A549 (cell line): Measurements from ENCODE around the gene TAF3. TPM values are rescaled to one million over a fixed set of nuclear protein-coding genes. Genes with fewer than 3 reads are reported as not detected.

Source experiments
- ATAC-seq, 2 experiments: fragments of 200-7000 bp in 1 of 2; fragments of >200 bp in 1 of 2; cut with Nextera tagmentation in 1 of 2; cut with Tn5 transposase in 1 of 2; 3 replicates each; pipeline versions ENCODE4 v1.8.0 to v1.9.1; 2018 to 2020; ENCODE audit warnings: mild to moderate bottlenecking in 1 of 2, moderate library complexity in 1 of 2
- CTCF ChIA-PET: fragments of 300-600 bp; sonication (Branson Sonifier 250); formaldehyde crosslinking; extraction: SDS; loops from one replicate; lab custom pipeline; 2021; ENCODE audit warnings: antibody characterized with exemption, inconsistent platforms; lab: Yijun Ruan, JAX
- POLR2A ChIA-PET: fragments of 350-600 bp; formaldehyde crosslinking; extraction: SDS; loops from one replicate; lab custom pipeline; 2021; ENCODE audit warnings: antibody characterized with exemption, inconsistent platforms; lab: Yijun Ruan, JAX
- DNase-seq, 2 experiments: peaks; one replicate each; pipeline versions ENCODE4 v3.0.0 to v3.0.0-alpha.2; 2011 to 2016; ENCODE audit warnings: low read depth in 1 of 2, low spot score in 1 of 2
- FAIRE-seq: peaks from 2 replicates; lab custom pipeline; 2011; peaks lifted over from hg19 to GRCh38; lab: Jason Lieb, UNC
- H3K27ac ChIP-seq, 2 experiments: fragments of >200 bp; sonication (Bioruptor Twin); formaldehyde crosslinking; 3 replicates each; pipeline ENCODE4 v1.5.1; 2016 to 2017
- H3K4me1 ChIP-seq: fragments of >200 bp; sonication (Bioruptor Twin); formaldehyde crosslinking; 3 replicates; pipeline ENCODE4 v1.6.1; 2016
- H3K4me2 ChIP-seq: fragments of >200 bp; sonication (Bioruptor Twin); formaldehyde crosslinking; 3 replicates; pipeline ENCODE4 v1.6.1; 2016
- H3K4me3 ChIP-seq: fragments of >200 bp; sonication (Bioruptor Twin); formaldehyde crosslinking; 3 replicates; pipeline ENCODE4 v1.5.1; 2016
- H3K9me3 ChIP-seq: fragments of >200 bp; sonication (Bioruptor Twin); formaldehyde crosslinking; 3 replicates; pipeline ENCODE4 v1.6.1; 2016
- CHD2 ChIP-seq: fragments of 150-350 bp; IDR thresholded peaks from 2 replicates; pipeline ENCODE4 v1.6.1; 2014; ENCODE audit warnings: low read length; ENCODE audit not compliant: partially characterized antibody
- CHD4 ChIP-seq: fragments of 200-600 bp; sonication (generic); IDR thresholded peaks from 2 replicates; pipeline ENCODE4 v1.6.1; 2016; ENCODE audit warnings: antibody characterized with exemption, mild to moderate bottlenecking, borderline replicate concordance
- EHF ChIP-seq: fragments of 250-450 bp; sonication (Bioruptor Pico); IDR thresholded peaks from 2 replicates; pipeline ENCODE4 v1.5.0; 2020; ENCODE audit warnings: mild to moderate bottlenecking
- FOXS1 ChIP-seq: fragments of 250-450 bp; sonication (Bioruptor Pico); IDR thresholded peaks from 2 replicates; pipeline ENCODE4 v1.5.0; 2020; ENCODE audit warnings: mild to moderate bottlenecking, moderate library complexity
- HOXA7 ChIP-seq: fragments of 250-450 bp; sonication (Bioruptor Pico); IDR thresholded peaks from 2 replicates; pipeline ENCODE4 v1.5.0; 2020; ENCODE audit warnings: mild to moderate bottlenecking, moderate library complexity
- HOXB5 ChIP-seq: fragments of 250-450 bp; sonication (Bioruptor Pico); IDR thresholded peaks from 2 replicates; pipeline ENCODE4 v1.5.0; 2020; ENCODE audit warnings: mild to moderate bottlenecking, moderate library complexity
- JUN ChIP-seq, 2 experiments: fragments of >200 bp; sonication (Bioruptor Twin); formaldehyde crosslinking; IDR thresholded peaks; 2 replicates in 1 of 2; 3 replicates in 1 of 2; pipeline ENCODE4 v1.6.1; 2016 to 2017
- JUNB ChIP-seq: fragments of >200 bp; sonication (Bioruptor Twin); formaldehyde crosslinking; IDR thresholded peaks from 2 replicates; pipeline ENCODE4 v1.6.1; 2016
- KDM1A ChIP-seq: fragments of 200-600 bp; sonication (generic); IDR thresholded peaks from 2 replicates; pipeline ENCODE4 v1.6.1; 2016; ENCODE audit warnings: low read depth, mild to moderate bottlenecking
- KDM5A ChIP-seq: fragments of 200-600 bp; sonication (generic); IDR thresholded peaks from 2 replicates; pipeline ENCODE4 v1.6.1; 2016; ENCODE audit warnings: antibody characterized with exemption, mild to moderate bottlenecking
- MAZ ChIP-seq: fragments of 150-350 bp; IDR thresholded peaks from 2 replicates; pipeline ENCODE4 v1.6.1; 2014; ENCODE audit warnings: antibody characterized with exemption, low read depth, low read length, borderline replicate concordance
- NFE2L2 ChIP-seq: fragments of 150-350 bp; conservative IDR thresholded peaks from 2 replicates; pipeline ENCODE4 v1.6.1; 2014; ENCODE audit warnings: low read length
- PHF8 ChIP-seq: fragments of 200-600 bp; sonication (generic); IDR thresholded peaks from 2 replicates; pipeline ENCODE4 v1.6.1; 2016; ENCODE audit warnings: low read depth, mild to moderate bottlenecking, antibody characterized with exemption, moderate library complexity, borderline replicate concordance
- RARB ChIP-seq: fragments of 250-450 bp; sonication (Bioruptor Pico); IDR thresholded peaks from 2 replicates; pipeline ENCODE4 v1.8.0; 2021; ENCODE audit warnings: mild to moderate bottlenecking, moderate library complexity
- RFX5 ChIP-seq: fragments of 450-650 bp; IDR thresholded peaks from 2 replicates; pipeline ENCODE4 v1.7.1; 2014; ENCODE audit warnings: antibody characterized with exemption, mild to moderate bottlenecking, moderate library complexity
- SMC3 ChIP-seq: fragments of >200 bp; sonication (Bioruptor Twin); formaldehyde crosslinking; IDR thresholded peaks from 3 replicates; pipeline ENCODE4 v1.6.1; 2018; ENCODE audit warnings: inconsistent platforms
- SREBF2 ChIP-seq: fragments of 450-650 bp; IDR thresholded peaks from 2 replicates; pipeline ENCODE4 v1.6.1; 2014; ENCODE audit warnings: mild to moderate bottlenecking, moderate library complexity
- TFCP2L1 ChIP-seq: fragments of 250-450 bp; sonication (Bioruptor Pico); IDR thresholded peaks from 2 replicates; pipeline ENCODE4 v1.5.0; 2021; ENCODE audit warnings: mild to moderate bottlenecking
- ZC3H11A ChIP-seq: fragments of 450-650 bp; IDR thresholded peaks from 2 replicates; pipeline ENCODE4 v1.6.1; 2014; ENCODE audit warnings: antibody characterized with exemption, mild to moderate bottlenecking
- ZSCAN20 ChIP-seq: fragments of 250-450 bp; sonication (Bioruptor Pico); IDR thresholded peaks from 2 replicates; pipeline ENCODE4 v1.8.0; 2022; ENCODE audit warnings: mild to moderate bottlenecking, moderate library complexity
- WGBS: methylation state at CpG from one replicate; pipeline ENCODE4 v1.1.6; 2017; ENCODE audit errors: missing lambda C conversion rate; 5-methylcytosine and 5-hydroxymethylcytosine counted together
- polyA plus RNA-seq, 4 experiments: library from polyadenylated mRNA; depleted of rRNA in 3 of 4; stranded (reverse); fragments of >200 nt; fragmentation: RNase III in 1 of 4; extraction: RNeasy Plus Mini Kit Qiagen cat#74134 plus additional on column Dnase treatment in 1 of 4; gene quantifications; 2 replicates in 3 of 4; 3 replicates in 1 of 4; pipeline ENCODE4 v1.2.3, GENCODE V29; 2011 to 2017
- TF ChIP-seq, protein P1 (sequence below): fragments of >200 bp; sonication (Bioruptor Twin); formaldehyde crosslinking; IDR thresholded peaks from 3 replicates; pipeline ENCODE4 v1.5.1; 2016
- TF ChIP-seq, protein P2 (sequence below): fragments of 200-600 bp; sonication (generic); IDR thresholded peaks from 2 replicates; pipeline ENCODE4 v1.6.1; 2016; ENCODE audit warnings: antibody characterized with exemption, mild to moderate bottlenecking, moderate library complexity

The TAF3 gene
- polyA plus RNA-seq, 2 of the 4 experiments (the other 2 are of a cell fraction): 5.7 to 6.1 TPM

DNA sequence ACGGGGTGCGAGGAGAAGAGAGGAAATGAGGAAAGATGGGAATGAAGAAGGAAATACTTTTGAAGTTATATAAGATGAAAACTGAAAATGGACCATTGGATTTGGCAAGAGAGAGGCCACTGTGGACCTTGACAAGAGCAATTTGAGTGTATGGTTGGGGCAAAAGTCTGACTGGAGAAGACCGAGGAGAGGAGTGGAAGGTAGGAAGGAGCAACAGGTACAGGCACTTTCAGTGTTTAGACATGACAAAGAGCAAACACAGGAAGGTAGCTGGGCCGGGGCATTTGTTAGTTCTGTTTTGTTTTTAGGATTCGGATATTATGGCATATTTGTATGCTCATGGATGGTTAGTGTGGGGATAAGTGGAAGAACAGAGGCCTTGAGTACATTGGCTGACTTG, 99.4 kb downstream of the TAF3 start (continued):
- TF ChIP-seq, protein P1, sequence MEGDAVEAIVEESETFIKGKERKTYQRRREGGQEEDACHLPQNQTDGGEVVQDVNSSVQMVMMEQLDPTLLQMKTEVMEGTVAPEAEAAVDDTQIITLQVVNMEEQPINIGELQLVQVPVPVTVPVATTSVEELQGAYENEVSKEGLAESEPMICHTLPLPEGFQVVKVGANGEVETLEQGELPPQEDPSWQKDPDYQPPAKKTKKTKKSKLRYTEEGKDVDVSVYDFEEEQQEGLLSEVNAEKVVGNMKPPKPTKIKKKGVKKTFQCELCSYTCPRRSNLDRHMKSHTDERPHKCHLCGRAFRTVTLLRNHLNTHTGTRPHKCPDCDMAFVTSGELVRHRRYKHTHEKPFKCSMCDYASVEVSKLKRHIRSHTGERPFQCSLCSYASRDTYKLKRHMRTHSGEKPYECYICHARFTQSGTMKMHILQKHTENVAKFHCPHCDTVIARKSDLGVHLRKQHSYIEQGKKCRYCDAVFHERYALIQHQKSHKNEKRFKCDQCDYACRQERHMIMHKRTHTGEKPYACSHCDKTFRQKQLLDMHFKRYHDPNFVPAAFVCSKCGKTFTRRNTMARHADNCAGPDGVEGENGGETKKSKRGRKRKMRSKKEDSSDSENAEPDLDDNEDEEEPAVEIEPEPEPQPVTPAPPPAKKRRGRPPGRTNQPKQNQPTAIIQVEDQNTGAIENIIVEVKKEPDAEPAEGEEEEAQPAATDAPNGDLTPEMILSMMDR: no peak
- TF ChIP-seq NFE2L2: no peak
- no peak for TF ChIP-seq EHF (CRISPR knock-in tag)
- no peak for TF ChIP-seq ZSCAN20 (CRISPR knock-in tag)

DNA sequence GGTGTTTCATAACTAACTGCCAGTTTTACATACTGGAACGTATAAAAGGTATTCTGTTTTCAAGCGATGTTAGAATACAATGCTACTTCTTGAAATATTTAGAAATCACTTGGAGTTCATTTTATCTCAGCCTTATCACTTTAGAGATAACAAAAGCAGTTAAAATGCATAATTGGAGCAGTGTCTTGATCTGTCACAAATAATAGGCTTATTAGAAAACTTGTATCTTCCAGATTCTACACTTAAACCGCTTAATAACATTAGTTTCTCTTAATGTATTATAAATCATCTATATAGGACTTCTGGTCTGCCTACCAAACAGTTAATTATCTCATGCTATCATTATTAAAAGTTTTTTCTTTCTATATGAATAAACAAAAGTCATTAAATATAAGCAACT, 104.4 kb downstream of the TAF3 start:
- Histone ChIP-seq H3K4me2 (no peak overlapping the region), H3K4me3 (no peak overlapping the region), H3K27ac (no peak overlapping the region), H3K4me1 (peaks cover 19% of the 10 kb centered on the region; the same call in 2 of the 3 replicates), H3K9me3 (no peaks in the 10 kb centered on the region)
- TF ChIP-seq JUN (IDR thresholded peaks at IDR 0.05): no peak
- WGBS: 89% methylated on average over 3 of the region's 3 CpGs
- ATAC-seq (no peak), DNase-seq (no peak), FAIRE-seq (no peak)
- POLR2A ChIA-PET: no interaction called here
- CTCF ChIA-PET: no interaction called here

DNA sequence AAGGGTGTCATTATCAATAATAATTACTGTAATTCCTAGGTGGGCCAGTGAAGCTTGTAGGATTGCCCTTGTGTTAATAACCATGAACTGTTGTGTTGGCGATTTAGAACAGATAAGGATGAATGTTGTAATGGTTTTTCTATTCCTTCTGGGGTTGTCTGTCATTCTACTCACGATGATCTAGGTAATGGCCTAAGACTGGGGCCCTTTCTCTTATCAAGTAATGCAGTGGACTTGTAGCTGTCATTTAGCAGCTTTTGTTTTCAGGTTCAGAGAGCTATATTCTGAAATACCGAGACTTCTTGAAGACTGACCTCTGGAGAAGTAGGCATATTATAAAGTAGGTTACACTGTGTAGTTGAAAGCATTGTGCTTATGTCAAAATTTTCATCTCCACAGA, 110.2 kb downstream of the TAF3 start:
- H3K4me1 ChIP-seq: peaks cover 18% of the 10 kb centered on the region
- H3K4me2 ChIP-seq: no peak overlapping the region
- no peaks in the 10 kb centered on the region for H3K9me3 ChIP-seq
- ChIA-PET POLR2A (no interaction called here), CTCF (interaction anchor here (1.0 kb wide), 1 partner anchor 1281 kb away, joined by 3 read pairs; no protein-coding TSS in a partner anchor)
- no peak for ATAC-seq
- H3K4me3 ChIP-seq: no peak overlapping the region
- 96% methylated on average over 3 of the region's 3 CpGs for WGBS
- TF ChIP-seq NFE2L2 (no peak), JUNB (no peak), CHD4 (no peak), MAZ (no peak), FOXS1 (no peak)
- no peak for FAIRE-seq
- no peak for DNase-seq
- H3K27ac ChIP-seq: no peak overlapping the region

DNA sequence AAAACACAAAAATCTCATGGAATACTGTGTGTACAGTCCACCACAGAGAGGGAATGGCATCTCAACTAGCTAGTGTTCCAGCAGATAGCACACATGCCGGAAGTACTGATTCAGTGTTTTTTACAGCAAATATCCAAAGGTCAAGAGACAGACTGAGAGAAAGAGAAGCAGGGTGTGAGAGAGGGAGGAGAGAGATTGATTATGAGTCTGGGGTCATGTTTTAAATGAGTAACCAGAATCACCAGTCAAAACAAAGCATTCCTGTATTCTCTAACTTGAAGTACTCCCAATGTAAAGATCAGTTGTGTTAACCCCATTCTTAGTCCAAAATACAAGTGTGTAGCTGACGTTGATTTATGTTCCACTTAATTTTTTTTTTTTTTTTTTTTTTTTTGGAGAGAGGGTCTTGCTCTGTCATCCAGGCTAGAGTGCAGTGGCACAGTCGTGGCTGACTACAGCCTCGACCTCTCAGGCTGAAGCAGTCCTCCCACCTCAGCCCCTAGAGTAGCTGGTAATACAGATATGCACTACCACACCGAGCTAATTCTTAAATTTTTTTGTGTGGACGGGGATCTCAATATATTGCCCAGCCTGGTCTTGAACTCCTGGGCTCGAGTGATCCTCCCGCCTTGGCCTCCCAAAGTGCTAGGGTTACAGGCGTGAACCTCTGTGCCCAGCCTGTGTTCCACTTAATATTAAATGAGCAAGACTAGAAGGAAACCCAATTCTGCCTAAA, 114.2 kb downstream of the TAF3 start:
- Histone ChIP-seq H3K27ac (0 out of 6 replicates have a peak overlapping the region, but pooled peaks of 1 of the 2 experiments have one; percentile 0), H3K9me3 (peaks cover 3% of the 10 kb centered on the region; the same call in 1 of the 3 replicates), H3K4me1 (peaks cover 18% of the 10 kb centered on the region), H3K4me3 (no peak overlapping the region), H3K4me2 (peak overlapping the region; percentile 46)
- FAIRE-seq (no peak), DNase-seq (no peak), ATAC-seq (peak in 1 of 2 experiments; percentile 77; a peak in 3 of 6 replicates)
- CTCF ChIA-PET: no interaction called here
- TF ChIP-seq KDM1A: no peak
- no peak for TF ChIP-seq KDM5A
- POLR2A ChIA-PET: interaction anchor here (0.6 kb wide), 1 partner anchor 11 kb away, joined by 6 read pairs; no protein-coding TSS in a partner anchor
- WGBS: 85% methylated on average over 9 of the region's 9 CpGs

DNA sequence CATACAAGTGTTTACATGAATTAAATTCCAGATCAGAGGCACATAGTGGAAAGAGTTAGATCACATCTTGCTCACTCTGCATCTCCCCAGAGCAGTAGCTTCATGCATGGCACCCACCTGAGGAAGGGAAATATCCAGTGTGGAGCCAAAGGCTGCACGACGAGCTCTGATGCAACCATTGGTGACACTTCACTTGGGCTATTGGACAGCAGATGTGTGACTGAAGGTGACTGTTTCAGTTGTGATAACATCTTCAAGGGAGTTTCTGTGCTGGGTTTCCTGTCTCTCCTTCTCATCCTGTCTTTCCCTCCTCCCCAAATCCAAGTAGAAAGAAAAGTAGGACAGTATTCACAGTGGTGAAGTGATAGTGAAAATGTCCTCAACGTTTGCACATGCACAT, 115.0 kb downstream of the TAF3 start:
- FAIRE-seq: no peak
- H3K4me1 ChIP-seq: peaks cover 18% of the 10 kb centered on the region
- TF ChIP-seq MAZ: no peak
- TF ChIP-seq SMC3: no peak
- TF ChIP-seq SREBF2: no peak
- no peak for TF ChIP-seq NFE2L2
- TF ChIP-seq, protein P2, sequence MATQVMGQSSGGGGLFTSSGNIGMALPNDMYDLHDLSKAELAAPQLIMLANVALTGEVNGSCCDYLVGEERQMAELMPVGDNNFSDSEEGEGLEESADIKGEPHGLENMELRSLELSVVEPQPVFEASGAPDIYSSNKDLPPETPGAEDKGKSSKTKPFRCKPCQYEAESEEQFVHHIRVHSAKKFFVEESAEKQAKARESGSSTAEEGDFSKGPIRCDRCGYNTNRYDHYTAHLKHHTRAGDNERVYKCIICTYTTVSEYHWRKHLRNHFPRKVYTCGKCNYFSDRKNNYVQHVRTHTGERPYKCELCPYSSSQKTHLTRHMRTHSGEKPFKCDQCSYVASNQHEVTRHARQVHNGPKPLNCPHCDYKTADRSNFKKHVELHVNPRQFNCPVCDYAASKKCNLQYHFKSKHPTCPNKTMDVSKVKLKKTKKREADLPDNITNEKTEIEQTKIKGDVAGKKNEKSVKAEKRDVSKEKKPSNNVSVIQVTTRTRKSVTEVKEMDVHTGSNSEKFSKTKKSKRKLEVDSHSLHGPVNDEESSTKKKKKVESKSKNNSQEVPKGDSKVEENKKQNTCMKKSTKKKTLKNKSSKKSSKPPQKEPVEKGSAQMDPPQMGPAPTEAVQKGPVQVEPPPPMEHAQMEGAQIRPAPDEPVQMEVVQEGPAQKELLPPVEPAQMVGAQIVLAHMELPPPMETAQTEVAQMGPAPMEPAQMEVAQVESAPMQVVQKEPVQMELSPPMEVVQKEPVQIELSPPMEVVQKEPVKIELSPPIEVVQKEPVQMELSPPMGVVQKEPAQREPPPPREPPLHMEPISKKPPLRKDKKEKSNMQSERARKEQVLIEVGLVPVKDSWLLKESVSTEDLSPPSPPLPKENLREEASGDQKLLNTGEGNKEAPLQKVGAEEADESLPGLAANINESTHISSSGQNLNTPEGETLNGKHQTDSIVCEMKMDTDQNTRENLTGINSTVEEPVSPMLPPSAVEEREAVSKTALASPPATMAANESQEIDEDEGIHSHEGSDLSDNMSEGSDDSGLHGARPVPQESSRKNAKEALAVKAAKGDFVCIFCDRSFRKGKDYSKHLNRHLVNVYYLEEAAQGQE: no peak
- no peak for TF ChIP-seq TFCP2L1 (CRISPR knock-in tag)
- TF ChIP-seq HOXB5 (CRISPR knock-in tag): no peak
- TF ChIP-seq ZC3H11A: no peak
- no peak for TF ChIP-seq EHF (CRISPR knock-in tag)
- TF ChIP-seq RARB (CRISPR knock-in tag): no peak
- no peak for TF ChIP-seq CHD2
- no peak for TF ChIP-seq HOXA7 (CRISPR knock-in tag)
- no peak for TF ChIP-seq ZSCAN20 (CRISPR knock-in tag)
- no peak for TF ChIP-seq JUN (IDR thresholded peaks at IDR 0.05)
- no peak for TF ChIP-seq PHF8
- no peak for TF ChIP-seq RFX5
- CTCF ChIA-PET: no interaction called here
- POLR2A ChIA-PET: no interaction called here
- no peak overlapping the region for H3K27ac ChIP-seq
- peaks cover 3% of the 10 kb centered on the region; the same call in 1 of the 3 replicates for H3K9me3 ChIP-seq
- DNase-seq: no peak
- H3K4me2 ChIP-seq: no peak overlapping the region
- ATAC-seq: no peak
- H3K4me3 ChIP-seq: no peak overlapping the region
- 67% methylated on average over 3 of the region's 3 CpGs for WGBS
